Smooth muscle cell (in vitro differentiated cells): ENCODE results near the gene MFAP2. TPM values are rescaled to one million over a fixed set of nuclear protein-coding genes. Genes with fewer than 3 reads are reported as not detected.
A peak's percentile ranks its signal among the peaks of the same experiment; 100 is the strongest.

Experiments used
- DNase-seq: peaks from one replicate; lab custom pipeline; 2025; ENCODE audit not compliant: unreplicated experiment; lab: John Stamatoyannopoulos, UW
- H2AFZ ChIP-seq: fragments of 200-600 bp; sonication (generic); 2 replicates; pipeline ENCODE4 v1.6.0; 2016; ENCODE audit warnings: antibody characterized with exemption, low read depth, mild to moderate bottlenecking
- H3F3A ChIP-seq: fragments of 200-600 bp; sonication (generic); 2 replicates; pipeline ENCODE4 v1.6.0; 2017; ENCODE audit warnings: antibody characterized with exemption, low read depth
- H3K27ac ChIP-seq: fragments of 200-600 bp; sonication (generic); 2 replicates; pipeline ENCODE4 v1.5.1; 2016; ENCODE audit warnings: low read depth, mild to moderate bottlenecking
- H3K27me3 ChIP-seq: fragments of 200-600 bp; sonication (generic); 2 replicates; pipeline ENCODE4 v1.6.1; 2016; ENCODE audit warnings: low read depth, mild to moderate bottlenecking
- H3K36me3 ChIP-seq: fragments of 200-600 bp; sonication (generic); 2 replicates; pipeline ENCODE4 v1.5.1; 2016; ENCODE audit warnings: low read depth
- H3K4me1 ChIP-seq: fragments of 200-600 bp; sonication (generic); 2 replicates; pipeline ENCODE4 v1.5.1; 2016; ENCODE audit warnings: low read depth
- H3K4me2 ChIP-seq: fragments of 200-600 bp; sonication (generic); 2 replicates; pipeline ENCODE4 v1.6.0; 2016; ENCODE audit warnings: mild to moderate bottlenecking
- H3K4me3 ChIP-seq: fragments of 200-600 bp; sonication (generic); 2 replicates; pipeline ENCODE4 v1.5.1; 2016; ENCODE audit warnings: mild to moderate bottlenecking
- H3K79me2 ChIP-seq: fragments of 200-600 bp; sonication (generic); 2 replicates; pipeline ENCODE4 v1.6.0; 2016; ENCODE audit warnings: low read depth, mild to moderate bottlenecking
- H3K9ac ChIP-seq: fragments of 200-600 bp; sonication (generic); 2 replicates; pipeline ENCODE4 v1.6.0; 2016; ENCODE audit warnings: low read depth
- H3K9me3 ChIP-seq: fragments of 200-600 bp; sonication (generic); replicated peaks from 2 replicates; pipeline ENCODE4 v1.5.1; 2016; ENCODE audit warnings: low read depth
- H4K20me1 ChIP-seq: fragments of 200-600 bp; sonication (generic); 2 replicates; pipeline ENCODE4 v1.6.0; 2016; ENCODE audit warnings: low read depth
- WGBS: methylation state at CpG from one replicate; pipeline ENCODE4 v1.1.7; 2016; ENCODE audit warnings: low lambda C conversion rate; 5-methylcytosine and 5-hydroxymethylcytosine counted together
- polyA plus RNA-seq: library from polyadenylated mRNA; unstranded; fragments of >200 nt; fragmentation: Nextera tagmentation; extraction: Ambion mirVana; gene quantifications from 2 replicates; pipeline ENCODE4 v1.2.1, GENCODE V29; 2016
- total RNA-seq: library from RNA; depleted of rRNA; stranded (reverse); fragments of >200 nt; gene quantifications from 2 replicates; pipeline ENCODE4 v1.2.3, GENCODE V29; 2014
- TF ChIP-seq, protein P1 (sequence below): fragments of 200-600 bp; sonication (generic); IDR thresholded peaks from 2 replicates; pipeline ENCODE4 v1.5.1; 2017; ENCODE audit warnings: borderline replicate concordance, mild to moderate bottlenecking, antibody characterized with exemption; ENCODE audit not compliant: insufficient read depth, poor library complexity, severe bottlenecking

MFAP2 gene
- total and polyA plus RNA-seq, 2 experiments from 2014 or later, result 325 to 885 TPM

DNA sequence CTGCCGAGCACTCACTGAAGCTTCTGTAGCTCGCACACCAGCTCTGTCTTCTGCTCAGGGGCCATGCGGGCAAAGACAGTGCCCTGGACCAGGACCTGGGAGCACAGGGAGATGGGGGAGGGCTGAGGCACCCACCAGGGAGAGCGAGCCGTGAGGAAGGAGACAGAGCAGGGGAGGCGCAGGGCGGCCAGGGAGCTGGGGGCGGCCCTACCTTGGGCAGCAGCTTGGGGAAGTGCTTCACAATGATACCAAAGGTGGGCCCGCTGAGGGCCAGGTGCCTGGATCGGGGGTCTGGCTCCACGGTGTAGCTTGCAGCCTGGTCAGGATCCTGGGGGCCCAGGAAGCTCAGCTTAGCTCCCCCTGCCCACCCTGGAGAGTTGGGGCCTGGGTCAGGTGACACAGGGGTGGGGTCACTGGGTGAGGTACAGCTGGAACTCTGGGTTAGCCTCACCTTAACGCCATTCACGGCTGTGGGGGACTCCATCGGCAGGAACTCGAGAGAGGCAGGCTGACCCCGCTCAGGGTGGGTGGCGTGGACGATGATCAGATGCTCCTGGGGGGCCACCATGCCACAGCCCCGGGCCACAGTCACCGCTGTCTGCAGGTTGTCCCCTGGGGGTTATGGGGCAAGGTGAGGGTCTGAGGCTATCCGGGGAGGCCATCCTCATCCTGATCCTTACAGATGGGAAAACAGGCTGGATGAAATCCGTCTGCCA, 9.4 kb upstream of the MFAP2 start:
- H3K27me3 ChIP-seq, result no peaks in the 10 kb centered on the region
- H3K9ac ChIP-seq, result no peak overlapping the region
- H2AFZ ChIP-seq, result no peak overlapping the region
- H3K36me3 ChIP-seq, result no peaks in the 10 kb centered on the region
- no peaks in the 10 kb centered on the region for H3K79me2 ChIP-seq
- no peak for DNase-seq
- H4K20me1 ChIP-seq, result no peaks in the 10 kb centered on the region
- WGBS, result 95% methylated on average over 22 of the region's 22 CpGs
- H3K9me3 ChIP-seq, result no peaks in the 10 kb centered on the region
- no peak overlapping the region for H3K4me2 ChIP-seq
- TF ChIP-seq, protein P1, sequence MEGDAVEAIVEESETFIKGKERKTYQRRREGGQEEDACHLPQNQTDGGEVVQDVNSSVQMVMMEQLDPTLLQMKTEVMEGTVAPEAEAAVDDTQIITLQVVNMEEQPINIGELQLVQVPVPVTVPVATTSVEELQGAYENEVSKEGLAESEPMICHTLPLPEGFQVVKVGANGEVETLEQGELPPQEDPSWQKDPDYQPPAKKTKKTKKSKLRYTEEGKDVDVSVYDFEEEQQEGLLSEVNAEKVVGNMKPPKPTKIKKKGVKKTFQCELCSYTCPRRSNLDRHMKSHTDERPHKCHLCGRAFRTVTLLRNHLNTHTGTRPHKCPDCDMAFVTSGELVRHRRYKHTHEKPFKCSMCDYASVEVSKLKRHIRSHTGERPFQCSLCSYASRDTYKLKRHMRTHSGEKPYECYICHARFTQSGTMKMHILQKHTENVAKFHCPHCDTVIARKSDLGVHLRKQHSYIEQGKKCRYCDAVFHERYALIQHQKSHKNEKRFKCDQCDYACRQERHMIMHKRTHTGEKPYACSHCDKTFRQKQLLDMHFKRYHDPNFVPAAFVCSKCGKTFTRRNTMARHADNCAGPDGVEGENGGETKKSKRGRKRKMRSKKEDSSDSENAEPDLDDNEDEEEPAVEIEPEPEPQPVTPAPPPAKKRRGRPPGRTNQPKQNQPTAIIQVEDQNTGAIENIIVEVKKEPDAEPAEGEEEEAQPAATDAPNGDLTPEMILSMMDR, result no peak
- H3K4me1 ChIP-seq, result no peaks in the 10 kb centered on the region
- H3K4me3 ChIP-seq, result no peak overlapping the region
- H3K27ac ChIP-seq, result no peak overlapping the region
- H3F3A ChIP-seq, result no peaks in the 10 kb centered on the region

DNA sequence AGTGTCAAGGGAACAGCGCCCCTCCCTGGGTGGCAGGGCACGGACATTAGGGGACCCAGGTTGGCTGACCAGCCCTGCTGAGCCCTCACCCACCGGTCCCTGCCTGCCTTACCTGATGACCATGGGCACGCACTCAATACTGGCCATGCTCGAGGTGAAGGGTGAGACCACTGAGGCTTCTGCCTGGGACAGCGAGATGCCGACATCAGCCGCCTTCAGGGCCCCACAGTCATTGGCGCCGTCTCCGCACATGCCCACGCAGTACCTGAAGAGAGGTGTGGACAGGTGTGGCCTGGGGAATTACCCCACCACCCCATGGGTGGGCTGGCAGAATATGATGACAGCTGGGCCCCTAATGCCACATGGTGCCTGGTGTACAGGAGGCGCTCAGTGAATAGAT, 7.8 kb upstream of the MFAP2 start:
- Histone ChIP-seq H4K20me1 (no peaks in the 10 kb centered on the region), H3K9ac (no peak overlapping the region), H3K4me1 (peaks cover 3% of the 10 kb centered on the region), H3K27me3 (no peaks in the 10 kb centered on the region), H3K79me2 (no peaks in the 10 kb centered on the region), H3K4me3 (no peak overlapping the region), H3F3A (no peaks in the 10 kb centered on the region), H2AFZ (no peak overlapping the region), H3K9me3 (no peaks in the 10 kb centered on the region), H3K36me3 (no peaks in the 10 kb centered on the region), H3K4me2 (no peak overlapping the region), H3K27ac (no peak overlapping the region)
- TF ChIP-seq, protein P1, result no peak
- DNase-seq, result no peak
- WGBS, result 97% methylated on average over 13 of the region's 13 CpGs

DNA sequence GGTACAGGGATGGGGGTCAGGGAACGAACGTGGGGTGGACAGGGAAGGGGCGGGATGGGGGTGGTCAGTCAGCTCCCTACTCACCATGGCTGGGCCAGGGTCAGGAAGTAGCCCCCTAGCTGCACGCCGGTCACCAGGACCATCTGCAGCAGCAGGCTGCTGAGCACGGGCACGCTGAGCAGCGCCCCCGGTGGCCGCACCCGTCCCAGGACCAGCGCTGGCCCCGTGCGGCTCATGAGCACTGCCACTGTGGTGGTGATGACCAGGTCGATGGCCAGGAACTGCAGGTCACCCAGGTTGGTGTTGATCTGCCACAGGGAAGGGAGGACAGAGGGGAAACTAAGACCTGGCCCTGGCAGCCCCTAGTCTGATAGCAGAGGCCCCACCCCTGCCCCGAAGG, 6.5 kb upstream of the MFAP2 start:
- 53% methylated on average over 15 of the region's 16 CpGs for WGBS
- H3K4me2 ChIP-seq, result no peak overlapping the region
- no peak overlapping the region for H2AFZ ChIP-seq
- no peaks in the 10 kb centered on the region for H3K9me3 ChIP-seq
- no peak overlapping the region for H3K27ac ChIP-seq
- H3K4me1 ChIP-seq, result peaks cover 13% of the 10 kb centered on the region
- no peak overlapping the region for H3K9ac ChIP-seq
- no peaks in the 10 kb centered on the region for H3K79me2 ChIP-seq
- H3K27me3 ChIP-seq, result no peaks in the 10 kb centered on the region
- TF ChIP-seq, protein P1, result peak; percentile 43
- H3K36me3 ChIP-seq, result no peaks in the 10 kb centered on the region
- no peaks in the 10 kb centered on the region for H4K20me1 ChIP-seq
- no peak overlapping the region for H3K4me3 ChIP-seq
- DNase-seq, result no peak
- H3F3A ChIP-seq, result no peaks in the 10 kb centered on the region

DNA sequence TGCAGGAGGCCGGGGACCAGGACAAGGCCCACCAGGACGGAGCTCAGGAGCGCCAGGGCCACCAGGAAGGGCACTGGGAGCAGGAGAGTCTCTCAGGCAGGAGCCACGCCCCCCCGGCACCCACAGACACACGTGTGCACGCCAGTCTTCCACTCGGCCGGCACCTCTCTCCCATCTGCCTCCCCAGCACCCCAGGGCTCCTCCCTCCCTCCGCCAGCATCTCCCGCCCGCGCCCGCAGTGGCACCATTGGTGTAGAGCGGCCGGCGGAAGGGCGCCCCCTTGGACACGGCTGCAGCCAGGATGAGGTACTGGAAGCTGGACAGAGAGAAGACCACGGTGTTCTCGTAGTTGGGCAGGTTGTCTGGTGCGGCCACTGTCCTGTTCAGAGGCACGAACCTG, 6.1 kb upstream of the MFAP2 start:
- Histone ChIP-seq H3K27ac (no peak overlapping the region), H3K27me3 (no peaks in the 10 kb centered on the region), H3K9ac (no peak overlapping the region), H3K36me3 (no peaks in the 10 kb centered on the region), H3K9me3 (no peaks in the 10 kb centered on the region), H3K4me2 (no peak overlapping the region), H3K4me1 (peaks cover 17% of the 10 kb centered on the region), H3K4me3 (no peak overlapping the region), H2AFZ (no peak overlapping the region), H4K20me1 (no peaks in the 10 kb centered on the region), H3K79me2 (no peaks in the 10 kb centered on the region), H3F3A (peaks cover 2% of the 10 kb centered on the region)
- 89% methylated on average over 12 of the region's 23 CpGs for WGBS
- TF ChIP-seq, protein P1, result no peak
- DNase-seq, result no peak
